HG03196 (cell line): ENCODE data around the gene MED16.
"Not testable (repeated sequence)": the region's sequence is repeated elsewhere in the genome, so short reads cannot be mapped to it uniquely, and the experiment has no call there.

Source experiments
- ATAC-seq: cut with Tn5 transposase; IDR thresholded peaks from one replicate; pipeline ENCODE4 v1.9.1; 2021; ENCODE audit not compliant: unreplicated experiment

The MED16 gene

GRCh38 chr19:831407-832369 lies 61.3 kb downstream of the MED16 start:
- ATAC-seq: no peak

- ATAC-seq: no peak
These were observed 63.7 kb downstream of the MED16 start for GRCh38 chr19:829129-829758.

DNA sequence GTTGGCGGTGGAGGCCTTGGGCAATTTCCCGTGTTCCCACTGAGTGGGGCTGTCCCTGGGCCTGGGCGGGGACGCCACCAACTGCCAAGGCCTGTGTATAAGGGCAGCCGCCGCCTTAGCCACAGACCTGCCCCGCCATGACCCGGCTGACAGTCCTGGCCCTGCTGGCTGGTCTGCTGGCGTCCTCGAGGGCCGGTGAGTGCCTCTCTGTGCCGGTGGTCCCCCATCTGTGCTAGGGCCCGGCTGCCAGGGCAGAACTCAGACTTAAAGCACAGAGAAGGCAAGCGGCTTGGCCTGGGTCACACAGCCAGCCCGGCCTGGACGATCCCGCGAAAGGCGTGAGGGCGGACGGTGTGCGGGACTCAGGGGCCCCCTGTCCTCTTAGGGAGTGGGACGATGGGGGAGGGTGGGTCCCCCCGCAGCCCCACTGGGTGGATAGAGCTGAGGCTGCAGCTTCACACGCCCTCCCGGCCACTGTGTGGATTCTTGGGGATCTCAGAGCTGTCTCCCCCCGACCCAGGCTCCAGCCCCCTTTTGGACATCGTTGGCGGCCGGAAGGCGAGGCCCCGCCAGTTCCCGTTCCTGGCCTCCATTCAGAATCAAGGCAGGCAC lies 65.2 kb downstream of the MED16 start, which contains the start of gene AZU1:
Gene AZU1, plus strand, starts transcription at position 128 of the 612 bp plus-strand sequence. Its CDS starts 10 bp downstream, at position 138.
- ATAC-seq: no peak

- ATAC-seq: no peak
These were observed 65.7 kb downstream of the MED16 start for GRCh38 chr19:827314-827709.

DNA sequence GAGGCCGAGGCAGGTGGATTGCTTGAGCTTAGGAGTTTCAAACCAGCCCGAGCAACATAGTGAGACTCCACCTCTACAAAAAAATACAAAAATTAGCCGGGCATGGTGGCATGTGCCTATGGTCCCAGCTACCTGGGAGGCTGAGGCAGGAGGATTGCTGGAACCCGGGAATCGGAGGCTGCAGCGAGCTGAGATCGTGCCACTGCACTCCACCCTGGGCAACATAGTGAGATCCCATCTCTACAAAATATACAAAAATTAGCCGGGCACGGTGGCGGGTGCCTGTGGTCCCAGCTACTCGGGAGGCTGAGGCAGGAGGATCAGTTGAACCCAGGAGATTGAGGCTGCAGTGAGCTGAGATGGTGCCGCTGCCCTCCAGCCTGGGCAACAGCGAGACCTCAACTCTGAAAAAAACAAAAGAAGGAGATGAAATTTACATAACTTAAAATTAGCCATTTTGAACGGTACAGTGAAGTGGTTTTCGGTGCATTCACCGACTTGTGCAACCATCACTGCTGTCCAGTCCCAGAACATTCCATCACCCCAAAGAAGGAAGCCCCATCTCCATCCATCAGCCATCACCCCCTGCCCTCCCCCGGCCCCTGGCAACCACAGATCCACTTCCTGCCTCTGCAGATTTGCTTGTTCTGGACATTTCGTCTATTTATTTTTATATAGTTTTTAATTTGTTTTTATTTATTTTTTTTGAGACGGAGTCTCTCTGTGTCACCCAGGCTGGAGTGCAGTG lies 66.9 kb downstream of the MED16 start:
- no peak for ATAC-seq

DNA sequence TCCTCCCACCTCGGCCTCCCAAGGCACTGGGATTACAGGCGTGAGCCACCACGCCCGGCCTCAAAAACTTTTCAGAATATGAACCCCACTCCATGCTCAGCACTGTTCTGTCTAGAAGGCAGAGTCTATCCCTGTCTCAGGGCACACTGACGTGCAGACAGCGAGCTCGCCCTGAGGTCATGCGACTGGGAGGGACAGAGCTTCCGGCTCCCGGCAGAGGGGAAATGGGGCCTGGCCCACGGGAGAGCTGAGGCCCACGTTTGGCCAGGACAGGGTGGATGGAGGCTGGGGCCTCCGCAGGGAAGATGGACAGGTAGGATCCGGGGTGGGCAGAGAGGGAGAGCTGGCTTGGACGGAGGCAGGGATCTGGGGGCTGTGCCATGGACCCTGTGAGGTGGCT lies 68.1 kb downstream of the MED16 start:
- no peak for ATAC-seq

DNA sequence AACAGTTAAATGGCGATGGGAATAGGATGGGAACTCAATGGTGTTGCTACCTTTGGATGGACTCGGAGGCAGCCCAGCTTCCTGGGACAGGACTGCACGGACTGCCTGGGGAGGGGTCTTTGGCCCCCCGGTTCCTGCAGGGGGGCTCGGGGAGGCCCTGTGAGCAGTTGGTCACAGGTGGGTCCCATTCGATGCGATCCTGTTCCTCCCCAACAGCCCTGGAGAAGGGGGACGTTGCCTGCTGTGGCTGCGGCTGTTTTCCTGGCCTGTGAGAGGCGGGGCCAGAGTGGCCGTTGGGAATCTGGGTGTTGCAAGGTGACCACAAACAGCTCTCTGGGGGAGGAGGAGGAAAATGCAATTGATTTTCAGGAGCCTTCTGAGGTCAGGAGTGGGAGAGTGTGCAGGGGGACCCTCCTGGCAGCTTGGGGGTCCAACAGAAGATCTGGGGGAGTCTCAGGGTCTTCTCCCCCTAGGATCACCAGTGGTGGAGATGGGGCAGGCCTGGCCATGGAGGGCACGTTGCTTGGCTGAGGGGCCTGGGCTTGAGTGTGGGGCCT lies 69.3 kb downstream of the MED16 start:
- ATAC-seq: no peak

GRCh38 chr19:821825-822503 lies 71.0 kb downstream of the MED16 start, which contains the start of gene PLPPR3:
PLPPR3 (minus strand) TSS chr19:821955; CDS start chr19:821559, 396 bp downstream.
- ATAC-seq: no peak

GRCh38 chr19:821231-821824 lies 71.7 kb downstream of the MED16 start:
- no peak for ATAC-seq

DNA sequence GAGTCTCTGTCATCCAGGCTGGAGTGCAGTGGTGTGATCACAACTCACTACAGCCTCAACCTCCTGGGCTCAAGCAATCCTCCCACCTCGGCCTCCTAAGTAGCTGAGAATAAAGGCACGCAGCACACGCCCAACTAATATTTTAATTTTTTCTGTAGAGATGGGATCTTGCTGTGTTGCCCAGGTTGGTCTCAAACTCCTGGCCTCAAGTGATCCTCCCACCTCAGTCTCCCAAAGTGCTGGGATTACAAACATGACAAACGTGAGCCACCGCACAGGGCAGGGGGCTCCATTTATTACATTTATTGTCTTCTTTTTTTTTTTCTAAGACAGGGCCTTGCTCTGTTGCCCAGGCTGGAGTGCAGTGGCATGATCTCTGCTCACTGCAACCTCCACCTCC lies 72.8 kb downstream of the MED16 start:
- not testable (repeated sequence) for ATAC-seq
